ENCODE results near the gene TEAD2.
"Not testable (repeated sequence)": the region's sequence is repeated elsewhere in the genome, so short reads cannot be mapped to it uniquely, and the experiment has no call there.

Gene TEAD2

DNA sequence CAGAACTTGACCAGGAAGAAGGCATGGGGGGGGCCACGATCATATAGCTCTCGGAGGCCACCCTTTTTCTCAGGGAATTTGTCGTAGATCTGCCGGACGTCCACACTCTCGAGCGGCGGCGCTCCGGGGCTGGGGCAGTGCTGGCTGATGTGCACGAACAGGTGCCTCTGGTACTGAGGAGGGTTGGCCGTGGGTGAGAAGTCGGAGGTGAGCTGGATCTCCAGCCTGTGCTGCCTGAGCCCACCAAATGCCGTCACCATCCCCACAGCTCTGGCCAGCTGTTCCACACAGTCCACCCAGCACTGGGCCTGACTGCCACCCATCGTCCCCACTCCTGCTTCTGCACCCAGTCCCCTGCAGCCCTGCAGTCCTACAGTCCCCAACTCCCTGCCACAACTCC is 15.0 kb downstream of the TEAD2 start:
- DNase-seq, result no peak

GRCh38 chr19:49344505-49345423 is 17.5 kb downstream of the TEAD2 start:
- DNase-seq, result no peak

GRCh38 chr19:49343123-49343522 is 19.1 kb downstream of the TEAD2 start:
- no peak for DNase-seq

- no peak for DNase-seq
These were observed 19.9 kb downstream of the TEAD2 start for GRCh38 chr19:49342291-49342721.

- DNase-seq, result no peak
These were observed 21.1 kb downstream of the TEAD2 start for GRCh38 chr19:49340865-49341718.

GRCh38 chr19:49340069-49340864 is 21.9 kb downstream of the TEAD2 start:
- peak; percentile 61 for DNase-seq

GRCh38 chr19:49339301-49340068 is 22.7 kb downstream of the TEAD2 start:
- DNase-seq, result peak; percentile 73

- peak; percentile 16 for DNase-seq
These were observed 23.4 kb downstream of the TEAD2 start for GRCh38 chr19:49338691-49339300.

DNA sequence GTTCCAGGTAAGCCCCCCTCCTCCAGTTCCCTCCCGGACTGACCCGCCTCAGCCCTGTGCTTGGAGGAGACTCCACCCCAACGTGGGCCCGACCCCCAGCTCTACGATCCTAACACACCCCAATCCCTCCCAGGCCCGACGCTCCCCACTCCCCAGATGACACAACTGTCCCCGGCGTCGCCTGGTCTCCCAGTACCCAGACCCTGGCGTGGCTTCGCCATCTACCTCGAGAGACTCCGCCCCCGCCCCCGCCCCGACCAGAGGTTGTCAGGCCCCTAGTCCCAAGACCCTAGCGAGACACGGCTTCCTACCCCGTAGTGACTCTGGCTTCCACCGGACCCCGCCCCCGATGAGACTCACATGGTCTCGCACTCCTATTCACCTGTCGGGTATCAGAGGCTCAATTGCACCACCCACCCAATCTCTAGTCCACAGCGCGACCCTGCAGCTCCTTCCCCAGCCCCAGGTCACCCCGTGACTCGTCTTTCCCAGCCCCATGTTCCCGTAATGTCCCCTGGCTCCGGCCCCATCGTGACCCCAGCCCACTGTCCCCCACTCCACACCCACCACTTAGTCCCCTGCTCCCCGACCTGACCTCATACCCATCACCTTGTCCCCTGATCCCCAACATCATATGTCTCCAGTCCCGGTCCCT is 24.1 kb downstream of the TEAD2 start:
- no peak for DNase-seq

GRCh38 chr19:49337267-49338022 is 24.8 kb downstream of the TEAD2 start:
- no peak for DNase-seq

DNA sequence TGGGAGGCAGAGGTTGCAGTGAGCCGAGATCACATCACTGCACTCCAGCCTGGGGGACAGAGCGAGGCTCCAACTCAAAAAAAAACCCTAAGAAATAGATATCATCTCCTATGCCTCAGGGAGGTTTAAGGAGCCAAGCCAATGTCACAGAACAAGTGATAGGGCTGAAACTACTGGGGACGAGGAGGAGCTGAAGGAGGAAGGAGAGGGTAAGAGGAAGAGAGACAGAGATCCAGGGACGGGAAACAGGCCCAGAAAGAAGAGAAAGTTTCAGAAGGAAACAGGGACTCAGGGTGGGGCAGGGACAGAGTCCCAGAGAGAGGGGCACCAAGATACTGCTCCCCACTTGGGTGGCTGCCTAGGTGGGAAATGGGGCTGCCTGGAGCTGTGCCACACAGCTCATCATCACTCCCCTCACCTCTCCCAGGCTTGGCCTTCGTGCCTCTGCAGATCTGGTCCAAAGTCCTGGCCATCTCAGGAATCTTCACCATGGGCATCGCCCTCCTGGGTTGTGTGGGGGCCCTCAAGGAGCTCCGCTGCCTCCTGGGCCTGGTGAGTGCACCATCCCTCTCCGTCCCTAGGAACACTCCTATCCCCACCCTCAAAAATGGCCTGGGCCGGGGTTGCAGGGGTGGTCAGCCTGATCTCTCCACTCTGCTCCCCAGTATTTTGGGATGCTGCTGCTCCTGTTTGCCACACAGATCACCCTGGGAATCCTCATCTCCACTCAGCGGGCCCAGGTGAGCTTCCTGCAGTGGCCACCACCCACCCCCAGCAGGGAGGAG is 25.5 kb downstream of the TEAD2 start:
- no peak for DNase-seq

- DNase-seq, result no peak
These were observed 26.3 kb downstream of the TEAD2 start for GRCh38 chr19:49335784-49336481.

DNA sequence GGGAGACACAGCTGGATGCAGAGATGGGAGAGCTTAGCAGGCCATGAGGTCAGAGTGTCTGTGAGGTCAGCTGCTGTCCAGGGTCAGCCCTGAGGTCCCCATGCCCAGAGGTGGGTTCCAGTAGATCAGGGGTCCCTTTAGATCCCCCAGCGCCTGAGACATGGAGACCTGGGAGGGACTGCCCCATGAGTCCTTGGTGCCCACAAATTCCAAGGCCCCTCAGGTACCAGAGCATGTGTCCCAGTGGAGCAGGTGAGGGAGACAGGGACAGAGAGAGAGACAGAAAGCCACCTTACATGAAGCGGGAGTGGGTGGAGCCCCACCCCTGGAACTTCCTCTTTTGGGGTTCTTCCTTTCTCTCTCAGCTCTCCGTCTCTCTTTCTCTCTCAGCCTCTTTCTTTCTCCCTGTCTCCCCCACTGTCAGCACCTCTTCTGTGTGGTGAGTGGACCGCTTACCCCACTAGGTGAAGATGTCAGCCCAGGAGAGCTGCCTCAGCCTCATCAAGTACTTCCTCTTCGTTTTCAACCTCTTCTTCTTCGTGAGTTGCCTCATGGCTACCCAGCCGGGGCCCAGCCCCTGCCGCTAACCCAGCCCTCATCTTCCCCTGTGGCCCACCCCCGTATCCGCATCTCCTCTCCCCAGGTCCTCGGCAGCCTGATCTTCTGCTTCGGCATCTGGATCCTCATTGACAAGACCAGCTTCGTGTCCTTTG is 27.0 kb downstream of the TEAD2 start, which contains the start of gene CD37:
Gene CD37 (plus strand): TSS at position 336 of the 713 bp plus-strand sequence. CDS start 135 bp downstream, at position 471.
- DNase-seq, result no peak

DNA sequence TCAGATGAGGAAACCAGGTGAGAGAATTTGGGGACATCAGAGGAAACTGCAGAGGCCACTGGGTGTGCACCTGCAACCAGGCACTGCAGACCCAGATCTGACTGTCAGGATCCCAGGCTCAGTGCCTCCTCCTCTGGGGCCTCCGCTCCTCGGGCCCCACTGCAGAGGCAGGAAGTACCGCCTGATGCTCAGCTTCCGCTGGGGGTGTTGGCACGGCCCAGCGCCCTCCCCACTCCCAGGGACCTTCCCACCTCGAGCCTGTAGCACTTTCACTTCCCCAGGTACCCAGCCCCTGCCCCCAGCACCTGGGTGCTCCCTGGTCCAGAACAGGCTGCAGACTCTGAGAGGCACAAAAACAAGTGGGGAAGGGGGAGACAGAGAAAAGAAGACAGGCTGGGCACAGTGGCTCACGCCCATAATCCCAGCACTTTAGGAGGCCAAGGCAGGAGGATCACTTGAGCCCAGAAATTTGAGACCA is 28.4 kb downstream of the TEAD2 start:
- no peak for DNase-seq

- no peak for DNase-seq
These were observed 28.8 kb downstream of the TEAD2 start for GRCh38 chr19:49333418-49333805.

DNA sequence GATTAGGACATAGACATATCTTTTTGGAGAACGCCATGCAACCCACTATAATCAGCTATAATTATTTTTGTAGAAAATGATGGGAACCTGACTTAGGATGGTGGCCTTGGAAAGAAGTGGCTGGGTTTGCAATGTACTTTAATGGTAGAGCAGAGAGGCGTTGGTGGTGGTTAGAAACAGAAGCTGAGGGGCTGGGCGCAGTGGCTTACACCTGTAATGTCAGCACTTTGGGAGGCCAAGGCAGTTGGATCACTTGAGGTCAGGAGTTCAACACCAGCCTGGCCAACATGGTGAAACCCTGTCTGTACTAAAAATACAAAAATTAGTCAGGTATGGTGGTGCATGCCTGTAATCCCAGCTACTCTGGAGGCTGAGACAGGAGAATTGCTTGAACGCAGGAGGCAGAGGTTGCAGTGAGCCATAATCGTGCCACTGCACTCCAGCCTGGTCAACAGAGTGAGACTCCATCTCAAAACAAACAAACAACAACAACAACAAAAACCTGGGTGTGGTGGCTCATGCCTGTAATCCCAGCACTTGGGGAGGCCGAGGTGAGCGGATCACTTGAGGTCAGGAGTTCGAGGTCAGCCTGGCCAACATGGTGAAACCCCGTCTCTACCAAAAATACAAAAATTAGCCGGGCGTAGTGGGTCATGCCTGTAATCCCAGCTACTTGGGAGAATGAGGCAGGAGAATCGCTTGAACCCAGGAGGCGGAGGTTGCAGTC is 29.4 kb downstream of the TEAD2 start:
- not testable (repeated sequence) for DNase-seq

- DNase-seq, result peak; percentile 56
These were observed 30.6 kb downstream of the TEAD2 start for GRCh38 chr19:49331616-49332055.

Measured in fibroblast of skin of back (primary cell).